HG03520 (cell line): ENCODE data around the gene CLCN2.
A peak's percentile ranks its signal among the peaks of the same experiment; 100 is the strongest.

ENCODE experiments used
- ATAC-seq: cut with Tn5 transposase; IDR thresholded peaks from one replicate; pipeline ENCODE4 v1.9.1; 2021; ENCODE audit warnings: mild to moderate bottlenecking, moderate library complexity; ENCODE audit not compliant: unreplicated experiment

CLCN2 gene

DNA sequence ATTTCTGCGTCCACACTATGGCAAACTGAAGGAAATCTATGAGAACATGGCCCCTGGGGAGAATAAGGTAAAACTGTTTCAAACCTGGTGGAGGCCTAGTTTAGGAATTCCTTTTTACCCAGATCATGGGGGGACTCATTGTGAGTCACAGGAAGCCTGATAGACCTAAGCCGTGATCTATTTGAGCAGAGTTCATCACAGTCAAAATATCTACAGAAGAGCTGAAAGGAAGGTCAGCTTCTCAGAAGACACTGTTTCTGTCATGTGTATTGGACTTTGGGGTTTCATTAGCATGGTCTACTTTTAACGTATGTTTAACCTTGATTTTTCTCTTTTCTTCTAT is 61.1 kb downstream of the CLCN2 start:
- no peak for ATAC-seq

DNA sequence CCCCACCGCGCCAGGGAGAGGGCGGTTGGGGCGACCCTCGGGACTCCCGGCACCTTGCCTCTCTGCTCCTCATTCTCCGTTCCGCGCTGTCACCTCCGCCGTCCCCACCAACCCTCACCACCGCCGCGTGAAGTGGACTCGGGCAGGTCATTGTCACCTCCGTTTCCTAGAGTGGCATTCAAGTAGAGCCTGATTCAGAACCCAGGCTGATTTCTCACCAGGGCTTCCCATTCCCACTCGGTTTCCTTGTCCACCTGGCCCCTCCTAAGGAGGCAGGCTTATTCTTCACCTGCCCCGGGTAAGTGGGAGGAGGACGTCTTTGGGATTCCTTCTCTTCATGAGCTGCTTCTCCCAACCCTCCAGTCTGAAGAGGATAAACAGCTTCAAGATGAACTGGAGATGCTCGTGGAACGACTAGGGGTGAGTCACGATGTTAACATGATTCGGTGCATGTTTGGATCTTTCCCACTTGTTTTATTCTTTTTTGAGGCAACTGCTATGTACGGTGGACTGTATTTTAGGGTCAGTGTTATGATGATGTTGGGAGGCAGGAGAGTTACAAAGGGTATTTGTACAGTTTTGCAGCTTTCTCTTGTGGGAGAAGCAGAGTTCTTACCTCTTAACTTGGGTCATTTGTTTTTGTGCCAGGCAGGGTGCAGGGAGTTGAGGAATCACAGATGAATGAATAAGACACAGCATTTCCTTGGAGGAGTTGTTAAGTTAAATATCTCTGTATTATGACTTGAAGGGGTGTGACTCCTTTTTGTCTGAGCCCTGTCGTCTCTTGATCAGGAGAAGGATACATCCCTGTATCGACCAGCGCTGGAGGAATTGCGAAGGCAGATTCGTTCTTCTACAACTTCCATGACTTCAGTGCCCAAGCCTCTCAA is 61.7 kb downstream of the CLCN2 start:
- ATAC-seq: peak; percentile 2

GRCh38 chr3:184298759-184299487 is 62.5 kb downstream of the CLCN2 start, which contains the start of gene PSMD2:
Gene PSMD2, plus strand, starts transcription at chr3:184299241. Its CDS starts 26 bp downstream, at chr3:184299267.
- ATAC-seq: peak; percentile 90

- ATAC-seq: no peak
Measured at GRCh38 chr3:184296616-184297015, 64.8 kb downstream of the CLCN2 start.
